Activated effector memory CD4-positive, alpha-beta T cell treated with anti-CD3 and anti-CD28 coated beads, Interleukin-2, amount 50 U/mL, for 16 hours (primary cell): ENCODE results near the gene NQO2.
A peak's percentile ranks its signal among the peaks of the same experiment; 100 is the strongest.

ENCODE experiments used
- DNase-seq: peaks from one replicate; pipeline ENCODE4 v3.0.0-alpha.2; 2020

Gene NQO2, protein sequence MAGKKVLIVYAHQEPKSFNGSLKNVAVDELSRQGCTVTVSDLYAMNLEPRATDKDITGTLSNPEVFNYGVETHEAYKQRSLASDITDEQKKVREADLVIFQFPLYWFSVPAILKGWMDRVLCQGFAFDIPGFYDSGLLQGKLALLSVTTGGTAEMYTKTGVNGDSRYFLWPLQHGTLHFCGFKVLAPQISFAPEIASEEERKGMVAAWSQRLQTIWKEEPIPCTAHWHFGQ

DNA sequence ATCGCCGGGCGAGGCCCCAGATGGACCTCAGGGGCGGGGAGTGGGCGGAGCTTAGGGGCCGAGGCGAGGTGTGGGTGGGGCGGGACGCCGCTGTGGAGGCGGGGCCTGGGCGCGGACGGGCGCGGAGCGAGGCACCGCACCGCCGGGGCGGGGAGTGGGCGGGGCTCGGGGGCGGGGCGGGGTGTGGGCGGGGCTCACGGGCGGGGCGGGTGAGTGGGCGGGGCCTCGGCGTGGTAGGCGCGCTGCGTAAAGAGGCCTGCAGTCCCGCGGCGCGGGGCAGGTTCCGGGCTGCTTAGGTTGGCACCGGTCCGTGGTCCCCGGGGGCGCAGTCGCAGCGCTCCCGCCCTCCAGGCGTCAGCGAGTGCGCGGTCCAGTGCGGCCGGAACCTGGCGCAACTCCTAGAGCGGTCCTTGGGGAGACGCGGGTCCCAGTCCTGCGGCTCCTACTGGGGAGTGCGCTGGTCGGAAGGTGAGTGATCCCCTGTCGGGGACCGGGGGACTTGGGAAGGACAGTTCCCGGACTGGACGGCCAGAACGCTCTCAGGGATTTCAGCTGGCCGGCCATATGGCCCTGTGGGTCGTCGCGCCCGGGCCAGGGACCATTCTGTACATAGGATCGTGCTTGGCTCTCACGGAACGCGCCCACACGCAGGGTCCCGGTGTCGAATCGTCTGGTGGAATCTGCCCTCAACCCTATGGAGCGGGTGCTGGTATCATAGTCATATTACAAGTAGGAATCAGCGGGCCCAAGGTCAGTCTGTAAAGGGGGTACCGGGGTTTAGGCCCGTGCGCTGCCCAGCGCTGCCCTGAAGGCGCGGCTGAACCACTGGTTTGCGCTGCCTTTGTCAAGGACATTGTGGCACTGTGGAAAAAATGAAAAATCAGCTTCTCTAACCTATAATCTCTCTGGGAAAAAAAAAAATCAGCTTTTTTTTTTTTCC is at the start of gene NQO2:
Gene NQO2 (plus strand): TSS at position 277 of the 940 bp plus-strand sequence. CDS start 6,659 bp downstream, outside the sequence.
- DNase-seq, result peak; percentile 97

DNA sequence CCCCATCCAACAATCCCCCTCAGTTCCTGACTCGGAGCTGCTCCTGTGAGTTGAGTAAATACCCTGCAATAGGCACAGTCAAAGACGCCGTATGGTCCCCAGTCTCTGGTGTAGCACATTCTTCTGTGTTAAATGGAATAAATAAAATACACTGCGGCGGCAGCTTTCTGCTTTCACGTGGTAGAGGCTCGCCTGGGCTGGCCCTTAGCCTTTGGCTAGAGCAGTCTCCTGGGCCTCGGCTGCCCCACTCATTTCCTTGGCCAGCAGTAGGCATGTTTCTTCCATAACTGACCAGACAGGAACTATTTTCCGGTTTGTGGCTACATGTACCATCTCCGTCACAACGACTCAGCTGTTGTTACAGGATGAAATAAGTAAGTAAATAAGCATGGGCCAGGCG is 49.0 kb upstream of the NQO2 start:
- DNase-seq, result peak; percentile 28

DNA sequence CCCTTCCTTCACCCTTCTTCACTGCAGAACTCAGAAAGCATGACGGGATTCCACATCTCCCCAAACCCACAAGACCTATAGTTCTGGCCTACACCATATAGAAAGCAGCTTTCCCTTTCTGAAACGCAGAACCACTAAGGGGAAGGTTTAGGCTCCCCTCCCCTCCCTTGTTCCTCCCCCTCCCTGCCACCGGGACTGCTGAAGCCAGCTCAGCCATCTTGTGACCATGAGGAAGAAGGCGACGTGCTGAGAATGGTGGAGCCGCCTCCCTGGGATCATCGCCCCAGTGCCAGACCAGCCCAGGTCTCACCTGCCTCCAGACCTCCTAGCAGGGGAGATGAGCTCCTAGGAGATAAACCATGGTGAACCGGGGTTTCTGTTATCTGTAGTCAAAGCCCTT is 48.0 kb upstream of the NQO2 start:
- peak; percentile 42 for DNase-seq

- peak; percentile 84 for DNase-seq
Observed at GRCh38 chr6:2952557-2953095, 47.1 kb upstream of the NQO2 start.

- no peak for DNase-seq
Observed at GRCh38 chr6:2953098-2953497, 46.6 kb upstream of the NQO2 start.

GRCh38 chr6:2956930-2957685 is 42.6 kb upstream of the NQO2 start:
- DNase-seq, result peak; percentile 25

- DNase-seq, result peak; percentile 17
Observed at GRCh38 chr6:2957696-2958330, 41.9 kb upstream of the NQO2 start.

DNA sequence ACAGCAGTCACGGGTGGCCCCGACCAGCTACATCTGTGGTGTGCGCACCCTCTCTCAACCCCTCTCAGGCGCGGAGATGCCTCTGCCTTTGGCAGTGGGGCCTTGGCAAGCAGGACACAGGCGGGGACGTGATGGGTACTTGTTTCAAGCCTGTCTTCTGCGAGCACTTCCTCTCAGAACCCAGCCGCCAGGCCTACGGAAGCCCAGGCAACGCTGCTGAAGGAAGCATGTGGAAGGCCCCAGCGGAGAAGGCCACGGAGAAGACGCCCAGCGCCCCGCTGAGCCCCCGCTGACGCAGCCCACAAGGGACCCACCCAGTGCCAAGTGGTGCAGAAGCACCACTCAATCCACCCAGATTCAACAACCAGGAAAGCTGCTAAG is 41.4 kb upstream of the NQO2 start:
- peak; percentile 59 for DNase-seq

GRCh38 chr6:2958776-2959175 is 40.9 kb upstream of the NQO2 start:
- no peak for DNase-seq

DNA sequence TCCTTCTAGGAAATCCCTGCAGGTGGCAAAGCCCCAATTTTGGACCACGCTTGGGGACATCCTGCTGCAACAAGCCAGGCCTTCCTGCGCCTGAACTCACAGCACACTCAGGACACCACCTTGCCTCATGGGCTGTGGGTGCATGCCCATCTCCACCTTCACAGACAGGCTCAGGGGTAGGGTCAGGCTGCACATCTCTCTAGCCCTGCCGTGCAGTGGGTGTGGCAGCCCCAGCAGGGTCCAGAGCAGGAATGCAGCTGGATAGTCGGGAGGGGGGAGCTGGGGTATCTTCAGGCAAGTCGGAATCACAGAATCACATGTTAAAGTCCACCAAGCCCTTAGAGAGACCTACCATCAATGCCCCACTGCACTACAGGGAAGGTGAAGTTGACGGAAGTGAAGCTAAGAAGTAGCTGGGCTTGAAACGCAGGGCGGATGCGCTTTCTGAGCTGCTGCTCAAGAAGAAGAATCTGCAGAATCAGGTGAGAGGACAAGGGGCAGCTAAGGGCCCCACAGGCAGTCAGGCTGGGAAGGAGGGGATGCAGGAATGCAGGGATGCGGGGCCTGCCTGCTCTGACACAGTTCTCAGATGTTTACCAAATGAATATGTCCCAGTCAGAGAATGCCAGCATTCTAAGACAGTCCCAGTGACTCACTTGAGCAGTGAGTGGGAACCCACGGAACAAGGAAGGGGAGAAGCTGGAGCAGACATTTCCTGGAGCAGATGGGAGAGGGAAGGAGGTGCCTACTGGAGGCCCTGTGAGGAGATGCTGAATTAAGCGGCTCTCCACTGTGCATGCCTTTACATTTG is 39.6 kb upstream of the NQO2 start:
- peak; percentile 28 for DNase-seq

DNA sequence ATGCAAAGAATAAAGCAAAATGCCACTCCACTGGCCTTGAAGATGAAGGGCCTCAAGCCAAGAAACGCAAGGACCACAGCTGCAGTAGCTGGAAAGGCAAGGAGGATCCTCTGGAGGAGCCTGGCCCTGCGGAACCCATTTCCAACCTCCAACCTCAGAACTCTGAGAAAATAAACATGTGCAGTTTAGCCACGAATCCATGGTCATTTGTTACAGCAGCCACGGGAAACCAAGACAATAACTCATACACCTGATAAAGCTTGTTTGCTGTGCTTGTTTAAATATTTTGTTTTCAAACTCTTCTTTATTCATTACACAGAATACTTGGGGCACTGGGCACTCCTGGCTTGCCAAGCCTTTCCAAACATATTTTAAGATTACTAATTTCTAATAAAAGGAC is 38.8 kb upstream of the NQO2 start:
- DNase-seq, result peak; percentile 19

- peak; percentile 6 for DNase-seq
Observed at GRCh38 chr6:2961506-2961905, 38.2 kb upstream of the NQO2 start.

DNA sequence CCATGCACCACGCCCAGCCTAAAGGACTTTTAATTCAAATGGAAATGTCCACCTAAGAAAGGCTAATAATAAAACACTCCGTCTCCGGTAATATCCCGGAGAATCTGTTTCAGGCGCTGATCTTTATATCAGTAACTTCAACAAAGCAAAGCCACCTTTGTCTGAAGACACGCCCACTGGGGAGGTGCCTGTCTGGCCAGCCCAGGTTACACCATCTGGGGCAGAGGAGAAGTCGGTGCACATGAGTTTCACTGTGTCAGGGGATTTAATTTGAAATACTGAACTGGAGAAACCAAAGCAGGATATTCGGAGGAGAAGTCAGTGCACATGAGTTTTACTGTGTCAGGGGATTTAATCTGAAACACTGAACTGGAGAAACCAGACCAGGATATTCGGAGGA is 37.7 kb upstream of the NQO2 start:
- peak; percentile 52 for DNase-seq

DNA sequence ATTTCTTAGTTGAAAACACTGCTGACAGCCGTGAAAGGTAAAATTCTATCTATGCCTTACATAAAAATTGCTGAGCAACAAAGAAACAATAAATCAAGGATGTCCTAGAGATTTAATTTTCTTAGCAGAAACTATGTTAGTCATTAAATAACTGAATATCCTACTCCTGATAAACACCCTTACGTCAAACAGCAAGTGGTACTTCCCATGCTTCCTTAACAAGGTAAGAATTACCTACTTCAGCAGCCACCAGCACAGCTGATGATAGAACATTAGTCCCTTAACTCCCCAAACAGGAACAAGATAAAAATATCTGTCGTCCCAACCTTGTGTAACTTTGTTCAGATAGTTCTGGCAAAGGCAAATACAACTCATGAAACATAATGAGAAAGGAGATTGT is 37.1 kb upstream of the NQO2 start:
- DNase-seq, result no peak

- no peak for DNase-seq
Observed at GRCh38 chr6:2963756-2964155, 35.9 kb upstream of the NQO2 start.

DNA sequence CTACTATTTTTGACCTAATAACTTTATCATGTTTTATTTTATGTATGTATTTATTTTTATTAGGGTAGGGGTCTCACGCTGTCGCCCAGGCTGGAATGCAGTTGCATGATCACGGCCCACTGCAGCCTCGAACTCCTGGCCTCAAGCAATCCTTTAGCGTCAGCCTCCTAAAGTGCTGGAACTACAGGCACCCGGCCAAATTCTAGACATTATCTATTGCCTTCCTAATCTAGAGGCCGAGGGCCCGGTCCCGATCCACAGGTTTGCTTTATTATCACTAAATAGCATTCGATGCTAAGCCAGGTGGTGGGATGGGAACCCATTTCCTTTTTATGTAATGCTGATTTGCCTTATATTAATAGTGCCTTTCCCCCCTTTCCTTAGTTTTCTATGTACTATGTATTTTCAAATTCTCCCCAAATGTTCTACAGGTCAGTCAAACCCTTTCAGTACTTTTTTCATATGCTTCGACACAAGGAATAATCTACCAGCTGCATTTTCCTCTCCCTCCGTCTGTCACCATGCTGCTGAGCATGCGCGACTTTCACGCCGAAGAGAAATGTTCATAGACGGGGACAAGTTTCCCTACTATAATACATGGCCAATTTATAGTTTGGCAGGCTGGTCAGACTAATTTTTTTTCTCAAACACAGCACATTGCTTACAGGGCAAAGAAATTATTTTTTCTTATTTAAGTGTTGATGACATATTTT is 34.7 kb upstream of the NQO2 start:
- DNase-seq, result no peak

DNA sequence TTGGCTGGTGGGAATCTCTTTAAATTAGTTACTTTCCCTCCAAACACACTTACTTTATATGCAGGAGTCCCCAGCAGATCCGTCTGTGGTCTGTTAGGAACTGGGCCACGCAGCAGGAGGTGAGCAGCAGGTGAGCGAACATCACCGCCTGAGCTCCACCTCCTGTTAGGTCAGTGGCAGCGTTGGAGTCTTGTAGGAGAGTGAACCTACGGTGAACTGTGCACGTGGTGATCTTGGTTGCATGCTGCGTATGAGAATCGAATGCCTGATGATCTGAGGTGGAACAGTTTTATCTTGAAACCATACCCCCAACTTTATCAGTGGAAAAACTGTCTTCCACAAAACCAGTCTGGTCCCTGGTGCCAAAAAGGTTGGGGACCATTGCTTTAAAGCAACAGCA is 33.3 kb upstream of the NQO2 start:
- no peak for DNase-seq

DNA sequence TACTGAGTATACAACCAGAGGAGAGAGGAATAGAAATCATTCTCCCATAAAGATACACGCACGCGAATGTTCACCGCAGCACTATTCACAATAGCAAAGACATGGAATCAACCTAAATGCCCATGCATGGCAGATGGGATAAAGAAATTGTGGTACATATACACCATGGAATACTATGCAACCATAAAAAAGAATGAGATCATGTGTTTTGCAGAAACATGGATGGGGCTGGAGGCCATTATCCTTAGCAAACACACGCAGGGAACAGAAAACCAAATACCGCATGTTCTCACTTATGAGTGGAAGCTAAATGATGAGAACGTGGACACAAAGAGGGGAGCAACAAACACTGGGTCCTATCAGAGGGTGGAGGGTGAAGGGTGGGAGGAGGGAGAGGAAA is 31.8 kb upstream of the NQO2 start:
- DNase-seq, result no peak

DNA sequence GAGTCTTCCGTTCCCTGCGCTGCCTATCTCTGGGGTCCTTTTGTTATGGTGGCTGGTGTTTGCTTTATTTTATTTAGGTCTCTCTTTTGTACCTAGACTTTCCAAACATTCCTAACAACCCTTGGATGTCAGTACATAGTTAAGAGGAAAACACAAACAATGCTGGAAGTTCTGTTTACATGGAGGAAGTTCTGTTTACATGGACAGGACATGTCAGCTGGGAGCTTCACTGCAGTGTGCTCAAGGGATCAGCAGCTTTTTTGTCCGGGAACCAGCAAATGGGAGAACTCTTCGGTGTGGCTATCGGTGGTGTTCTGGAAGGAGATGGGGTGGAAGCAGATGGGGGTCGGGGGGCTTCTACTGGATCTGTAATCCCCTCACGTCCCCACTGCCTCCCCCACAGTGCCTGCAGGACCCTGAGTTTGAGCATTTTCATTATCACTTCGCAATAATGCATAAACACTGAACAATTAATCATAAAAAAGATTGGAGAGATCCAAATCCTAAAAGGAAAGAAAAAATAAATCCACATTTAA is 31.0 kb upstream of the NQO2 start:
- DNase-seq, result no peak

- no peak for DNase-seq
Observed at GRCh38 chr6:2969549-2969948, 30.1 kb upstream of the NQO2 start.
